ENCODE data around the gene SRSF8. TPM values are rescaled to one million over a fixed set of nuclear protein-coding genes. Genes with fewer than 3 reads are reported as not detected.
A peak's percentile ranks its signal among the peaks of the same experiment; 100 is the strongest.
"Not testable (repeated sequence)": the region's sequence is repeated elsewhere in the genome, so short reads cannot be mapped to it uniquely, and the experiment has no call there.

Gene SRSF8
- total RNA-seq, 2 experiments from 2014 or later: 67.2 to 67.9 TPM

DNA sequence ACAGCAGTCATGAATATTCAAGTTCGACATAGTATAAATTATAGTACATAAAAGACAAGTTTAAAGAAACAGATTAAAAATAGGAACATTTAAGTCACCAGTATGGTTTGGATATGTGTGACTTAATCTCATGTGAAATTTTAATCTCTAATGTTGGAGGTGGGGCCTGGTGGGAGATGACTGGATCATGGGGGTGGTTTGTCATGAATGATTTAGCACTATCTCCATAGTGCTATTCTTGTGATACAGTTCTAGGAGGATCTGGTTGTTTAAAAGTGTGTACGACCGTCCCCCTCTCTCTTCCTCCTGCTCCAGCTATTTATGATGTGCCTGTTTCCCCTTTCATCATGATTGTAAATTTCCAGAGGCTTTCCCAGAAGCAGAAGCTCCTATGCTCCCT lies 38.4 kb upstream of the SRSF8 start:
- ChIA-PET POLR2A (no interaction called here), CTCF (no interaction called here)
- Histone ChIP-seq H3K27ac (ENCODE audit: low read depth in 1 of 2, low read length in 2 of 2) (no peak overlapping the region), H3K27me3 (ENCODE audit: control insufficient read depth in 1 of 2, insufficient read depth in 2 of 2, low read length in 2 of 2) (no peaks in the 10 kb centered on the region), H3K9me3 (ENCODE audit: control insufficient read depth in 1 of 2, insufficient read depth in 1 of 2, low read length in 2 of 2) (no peaks in the 10 kb centered on the region), H3K36me3 (ENCODE audit: insufficient read depth, low read length) (no peaks in the 10 kb centered on the region), H3K4me3 (ENCODE audit: low read length) (no peak overlapping the region), H3K4me1 (ENCODE audit: insufficient read depth, low read length) (no peaks in the 10 kb centered on the region)
- no peak for DNase-seq
- no peak overlapping the region for H3K4me3 Mint-ChIP-seq
- intact Hi-C loops (cut with DNase I, micrococcal nuclease): no loop called here
- peaks cover 2% of the 10 kb centered on the region for H3K27me3 Mint-ChIP-seq
- H3K4me1 Mint-ChIP-seq (ENCODE audit: low read depth): no peaks in the 10 kb centered on the region
- H3K9me3 Mint-ChIP-seq: no peaks in the 10 kb centered on the region
- TF ChIP-seq, protein P1, sequence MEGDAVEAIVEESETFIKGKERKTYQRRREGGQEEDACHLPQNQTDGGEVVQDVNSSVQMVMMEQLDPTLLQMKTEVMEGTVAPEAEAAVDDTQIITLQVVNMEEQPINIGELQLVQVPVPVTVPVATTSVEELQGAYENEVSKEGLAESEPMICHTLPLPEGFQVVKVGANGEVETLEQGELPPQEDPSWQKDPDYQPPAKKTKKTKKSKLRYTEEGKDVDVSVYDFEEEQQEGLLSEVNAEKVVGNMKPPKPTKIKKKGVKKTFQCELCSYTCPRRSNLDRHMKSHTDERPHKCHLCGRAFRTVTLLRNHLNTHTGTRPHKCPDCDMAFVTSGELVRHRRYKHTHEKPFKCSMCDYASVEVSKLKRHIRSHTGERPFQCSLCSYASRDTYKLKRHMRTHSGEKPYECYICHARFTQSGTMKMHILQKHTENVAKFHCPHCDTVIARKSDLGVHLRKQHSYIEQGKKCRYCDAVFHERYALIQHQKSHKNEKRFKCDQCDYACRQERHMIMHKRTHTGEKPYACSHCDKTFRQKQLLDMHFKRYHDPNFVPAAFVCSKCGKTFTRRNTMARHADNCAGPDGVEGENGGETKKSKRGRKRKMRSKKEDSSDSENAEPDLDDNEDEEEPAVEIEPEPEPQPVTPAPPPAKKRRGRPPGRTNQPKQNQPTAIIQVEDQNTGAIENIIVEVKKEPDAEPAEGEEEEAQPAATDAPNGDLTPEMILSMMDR (IDR thresholded peaks at IDR 0.05): no peak
- no peaks in the 10 kb centered on the region for H3K36me3 Mint-ChIP-seq (ENCODE audit: low read depth)
- no peak for ATAC-seq (ENCODE audit: poor library complexity)
- no peak overlapping the region for H3K27ac Mint-ChIP-seq

DNA sequence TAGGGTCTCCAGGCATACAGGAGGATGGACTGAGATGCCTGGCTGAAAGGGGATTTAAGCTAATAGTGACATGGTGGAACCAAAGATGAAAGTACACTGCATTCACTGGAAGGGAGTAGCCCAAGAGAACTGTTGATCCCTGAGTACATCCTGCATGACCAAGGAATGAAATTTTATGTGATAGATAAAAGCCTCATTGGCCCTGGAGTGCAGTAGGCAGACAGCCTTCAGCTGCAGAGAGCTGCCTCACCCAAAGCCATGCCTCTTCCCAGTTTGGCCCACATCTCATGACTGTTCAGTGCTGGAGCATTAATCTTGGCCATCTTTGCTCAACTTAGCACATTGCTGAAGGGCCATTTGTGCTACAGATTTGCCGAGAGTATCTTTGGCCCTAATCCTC lies 33.7 kb upstream of the SRSF8 start:
- no peak overlapping the region for H3K27ac Mint-ChIP-seq
- CTCF ChIA-PET: no interaction called here
- Histone ChIP-seq H3K9me3 (ENCODE audit: control insufficient read depth in 1 of 2, insufficient read depth in 1 of 2, low read length in 2 of 2) (no peaks in the 10 kb centered on the region), H3K27ac (ENCODE audit: low read depth in 1 of 2, low read length in 2 of 2) (no peak overlapping the region), H3K4me3 (ENCODE audit: low read length) (no peak overlapping the region), H3K36me3 (ENCODE audit: insufficient read depth, low read length) (no peaks in the 10 kb centered on the region), H3K27me3 (ENCODE audit: control insufficient read depth in 1 of 2, insufficient read depth in 2 of 2, low read length in 2 of 2) (peaks cover 0 to 7% of the 10 kb centered on the region in 2 experiments), H3K4me1 (ENCODE audit: insufficient read depth, low read length) (no peaks in the 10 kb centered on the region)
- H3K9me3 Mint-ChIP-seq: no peaks in the 10 kb centered on the region
- TF ChIP-seq, protein P1 (IDR thresholded peaks at IDR 0.05): no peak
- peaks cover 14% of the 10 kb centered on the region for H3K27me3 Mint-ChIP-seq
- no peak for DNase-seq
- no peaks in the 10 kb centered on the region for H3K36me3 Mint-ChIP-seq (ENCODE audit: low read depth)
- POLR2A ChIA-PET: no interaction called here
- no peak overlapping the region for H3K4me3 Mint-ChIP-seq
- intact Hi-C loops (cut with DNase I, micrococcal nuclease): no loop called here
- no peak for ATAC-seq (ENCODE audit: poor library complexity)
- no peaks in the 10 kb centered on the region for H3K4me1 Mint-ChIP-seq (ENCODE audit: low read depth)

DNA sequence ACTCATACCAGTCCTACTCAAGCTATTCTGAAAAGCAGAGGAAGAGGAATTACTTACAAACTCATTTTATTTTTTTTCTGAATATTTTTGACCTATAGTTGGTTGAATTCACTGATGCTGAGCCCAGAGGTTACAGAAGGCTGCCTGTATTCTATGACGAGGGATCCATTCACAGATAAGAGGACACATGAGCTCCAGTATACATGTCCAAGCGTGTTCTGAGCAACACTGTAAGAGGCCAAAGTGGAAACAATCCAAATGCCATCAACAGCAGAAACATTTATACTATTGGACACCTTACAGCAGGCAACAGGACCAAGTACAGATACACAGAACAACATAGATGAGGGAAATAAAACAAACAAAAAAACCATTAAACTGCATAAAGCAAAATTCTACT lies 31.4 kb upstream of the SRSF8 start:
- TF ChIP-seq, protein P1 (IDR thresholded peaks at IDR 0.05): no peak
- H3K27ac ChIP-seq (ENCODE audit: low read depth in 1 of 2, low read length in 2 of 2): no peak overlapping the region
- peaks cover 29% of the 10 kb centered on the region for H3K27me3 Mint-ChIP-seq
- ChIA-PET POLR2A (no interaction called here), CTCF (no interaction called here)
- intact Hi-C loops (cut with DNase I, micrococcal nuclease): no loop called here
- H3K36me3 Mint-ChIP-seq (ENCODE audit: low read depth): no peaks in the 10 kb centered on the region
- H3K36me3 ChIP-seq (ENCODE audit: insufficient read depth, low read length): no peaks in the 10 kb centered on the region
- no peak overlapping the region for H3K27ac Mint-ChIP-seq
- H3K4me1 ChIP-seq (ENCODE audit: insufficient read depth, low read length): no peaks in the 10 kb centered on the region
- H3K9me3 Mint-ChIP-seq: no peaks in the 10 kb centered on the region
- H3K4me1 Mint-ChIP-seq (ENCODE audit: low read depth): no peaks in the 10 kb centered on the region
- H3K4me3 ChIP-seq (ENCODE audit: low read length): no peak overlapping the region
- ATAC-seq (ENCODE audit: poor library complexity) (no peak), DNase-seq (no peak)
- H3K27me3 ChIP-seq (ENCODE audit: control insufficient read depth in 1 of 2, insufficient read depth in 2 of 2, low read length in 2 of 2): peaks cover 0 to 7% of the 10 kb centered on the region in 2 experiments
- no peaks in the 10 kb centered on the region for H3K9me3 ChIP-seq (ENCODE audit: control insufficient read depth in 1 of 2, insufficient read depth in 1 of 2, low read length in 2 of 2)
- H3K4me3 Mint-ChIP-seq: no peak overlapping the region

DNA sequence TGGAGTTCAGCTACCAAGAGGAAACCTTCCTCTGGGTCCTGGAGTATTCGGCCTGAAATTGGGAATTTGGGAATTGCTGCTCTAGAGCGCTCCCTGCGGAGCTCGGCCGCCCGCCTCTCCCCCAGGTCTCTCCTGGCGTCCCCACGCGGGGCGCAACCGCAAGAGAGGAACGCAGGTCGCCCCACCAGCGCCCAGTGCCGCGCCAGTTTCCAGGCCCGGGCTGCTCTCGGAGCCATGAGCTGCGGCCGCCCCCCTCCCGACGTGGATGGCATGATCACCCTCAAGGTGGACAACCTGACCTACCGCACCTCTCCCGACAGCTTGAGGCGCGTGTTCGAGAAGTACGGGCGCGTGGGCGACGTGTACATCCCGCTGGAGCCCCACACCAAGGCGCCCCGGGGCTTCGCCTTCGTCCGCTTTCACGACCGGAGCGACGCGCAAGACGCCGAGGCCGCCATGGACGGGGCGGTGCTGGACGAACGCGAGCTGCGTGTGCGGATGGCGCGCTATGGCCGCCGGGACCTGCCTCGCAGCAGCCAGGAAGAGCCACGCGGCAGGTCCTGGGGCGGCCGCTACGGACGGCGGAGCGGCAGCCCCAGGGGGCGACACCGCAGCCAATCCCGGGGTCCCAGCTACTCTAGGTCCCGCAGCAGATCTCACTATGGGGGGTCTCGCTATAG lies 29.2 kb upstream of the SRSF8 start:
- peak in 5 of 14 experiments; percentile 11 to 39 (median 25) for DNase-seq
- H3K27ac ChIP-seq (ENCODE audit: low read depth in 1 of 2, low read length in 2 of 2); H3K4me3 Mint-ChIP-seq; H3K27me3 ChIP-seq (ENCODE audit: control insufficient read depth in 1 of 2, insufficient read depth in 2 of 2, low read length in 2 of 2); H3K4me1 ChIP-seq (ENCODE audit: insufficient read depth, low read length); H3K9me3 Mint-ChIP-seq; H3K9me3 ChIP-seq (ENCODE audit: control insufficient read depth in 1 of 2, insufficient read depth in 1 of 2, low read length in 2 of 2); H3K36me3 Mint-ChIP-seq (ENCODE audit: low read depth); intact Hi-C loops (cut with DNase I, micrococcal nuclease); H3K27ac Mint-ChIP-seq; H3K36me3 ChIP-seq (ENCODE audit: insufficient read depth, low read length); H3K4me1 Mint-ChIP-seq (ENCODE audit: low read depth): not testable (repeated sequence)
- ATAC-seq (ENCODE audit: poor library complexity): peak; percentile 26
- ChIA-PET POLR2A (interaction anchor here (1.2 kb wide), 1 partner anchor 29 kb away, joined by 3 read pairs; the partner anchor contains the start of gene SRSF8), CTCF (interaction anchor here (1.6 kb wide), 1 partner anchor 29 kb away, joined by 3 read pairs; the partner anchor contains the start of gene SRSF8)
- H3K4me3 ChIP-seq (ENCODE audit: low read length): peak overlapping the region; percentile 44
- peaks cover 44% of the 10 kb centered on the region for H3K27me3 Mint-ChIP-seq

Measured in CD4-positive, alpha-beta T cell (primary cell).